Stimulated activated CD8-positive, alpha-beta memory T cell treated with anti-CD3 and anti-CD28 coated beads, Interleukin-15, amount 100 ng/mL, for 24 hours (primary cell): ENCODE results near the gene ENO3.

Source experiments
- DNase-seq: peaks from one replicate; pipeline ENCODE4 v3.0.0-alpha.2; 2020; ENCODE audit warnings: low read depth

Gene ENO3

GRCh38 chr17:4973256-4974114 lies 22.6 kb downstream of the ENO3 start:
- DNase-seq, result no peak

- no peak for DNase-seq
Observed at GRCh38 chr17:4974115-4974670, 23.3 kb downstream of the ENO3 start.

GRCh38 chr17:4978726-4979125 lies 27.8 kb downstream of the ENO3 start:
- DNase-seq, result no peak

GRCh38 chr17:4980644-4981216 lies 29.8 kb downstream of the ENO3 start:
- DNase-seq, result no peak

GRCh38 chr17:4982305-4982704 lies 31.4 kb downstream of the ENO3 start:
- DNase-seq, result no peak

- no peak for DNase-seq
Observed at GRCh38 chr17:4986403-4986802, 35.5 kb downstream of the ENO3 start.

- DNase-seq, result peak; percentile 82
Observed at GRCh38 chr17:4986951-4987766, 36.2 kb downstream of the ENO3 start, which contains the start of gene CAMTA2. CAMTA2 (minus strand) TSS chr17:4987675; CDS start chr17:4986222, 1,453 bp downstream.

- DNase-seq, result no peak
Observed at GRCh38 chr17:4987767-4988567, 37.0 kb downstream of the ENO3 start.

GRCh38 chr17:4994081-4994595 lies 43.2 kb downstream of the ENO3 start:
- no peak for DNase-seq

- peak; percentile 78 for DNase-seq
Observed at GRCh38 chr17:4997302-4998026, 46.5 kb downstream of the ENO3 start, which contains the start of the genes INCA1 and KIF1C. INCA1 (minus strand) TSS chr17:4997522; CDS start chr17:4994437, 3,085 bp downstream. KIF1C (plus strand) TSS chr17:4997950; CDS start chr17:5000247, 2,297 bp downstream.

GRCh38 chr17:4998027-4998731 lies 47.3 kb downstream of the ENO3 start:
- no peak for DNase-seq

- no peak for DNase-seq
Observed at GRCh38 chr17:4998732-4999429, 48.0 kb downstream of the ENO3 start.

GRCh38 chr17:4999430-5000093 lies 48.6 kb downstream of the ENO3 start:
- no peak for DNase-seq

GRCh38 chr17:5000237-5000639 lies 49.3 kb downstream of the ENO3 start:
- DNase-seq, result no peak

GRCh38 chr17:5002121-5002788 lies 51.3 kb downstream of the ENO3 start:
- DNase-seq, result no peak

- DNase-seq, result no peak
Observed at GRCh38 chr17:5003214-5003867, 52.4 kb downstream of the ENO3 start.
